ENCODE measurements around the gene TPI1. TPM values are rescaled to one million over a fixed set of nuclear protein-coding genes. Genes with fewer than 3 reads are reported as not detected.
"Not testable (repeated sequence)": the region's sequence is repeated elsewhere in the genome, so short reads cannot be mapped to it uniquely, and the experiment has no call there.

Gene TPI1
- total and polyA plus RNA-seq, 10 donors, result 218 to 471 (median 294) TPM

- peak; percentile 100 for DNase-seq
- peak overlapping the region; percentile 74 to 96 (median 91) for H3K27ac ChIP-seq
- peak overlapping the region; percentile 25 to 64 (median 34) for H3K4me3 ChIP-seq
- no peaks in the 10 kb centered on the region for H3K36me3 ChIP-seq
- WGBS, 5 donors, result 2 to 5% (median 2%) methylated on average over 34 to 68 of the region's 68 CpGs
- H3K9me3 ChIP-seq, result no peaks in the 10 kb centered on the region
- peaks cover 0 to 27% (median 16%) of the 10 kb centered on the region in 6 donors for H3K4me1 ChIP-seq
- intact Hi-C loops (cut with DNase I; ENCODE audit: low total_unique reads), result no loop called here
- H3K27me3 ChIP-seq (replicated peaks in 1 of 7), result no peaks in the 10 kb centered on the region
- TF ChIP-seq CTCF (IDR thresholded peaks at IDR 0.05 in 8 of 11, conservative IDR thresholded peaks at IDR 0.05 in 3 of 11) (peak; percentile 55 to 99 (median 96)), POLR2AphosphoS5 (IDR thresholded peaks at IDR 0.05) (peak; percentile 90 to 92 (median 91)), POLR2A (IDR thresholded peaks at IDR 0.05) (peak in 2 of 3 donors; percentile 31 to 52)
Measured at GRCh38 chr12:6890789-6891645, 23.7 kb downstream of the TPI1 start.

GRCh38 chr12:6891646-6892001, 24.3 kb downstream of the TPI1 start:
- WGBS, 5 donors, result 79 to 87% (median 83%) methylated on average over 5 of the region's 5 CpGs
- DNase-seq, result no peak
- Histone ChIP-seq H3K27ac (peak overlapping the region; percentile 74 to 96 (median 91)), H3K4me3 (peak overlapping the region; percentile 11 to 64 (median 34)), H3K36me3 (no peaks in the 10 kb centered on the region), H3K9me3 (no peaks in the 10 kb centered on the region), H3K4me1 (peaks cover 0 to 27% (median 16%) of the 10 kb centered on the region in 6 donors), H3K27me3 (replicated peaks in 1 of 7) (no peaks in the 10 kb centered on the region)
- intact Hi-C loops (cut with DNase I; ENCODE audit: low total_unique reads), result no loop called here
- no peak for TF ChIP-seq CTCF (IDR thresholded peaks at IDR 0.05 in 8 of 11, conservative IDR thresholded peaks at IDR 0.05 in 3 of 11)
- TF ChIP-seq POLR2AphosphoS5 (IDR thresholded peaks at IDR 0.05), result no peak
- TF ChIP-seq POLR2A (IDR thresholded peaks at IDR 0.05), result no peak

GRCh38 chr12:6892683-6893082, 25.4 kb downstream of the TPI1 start:
- peaks cover 0 to 27% (median 16%) of the 10 kb centered on the region in 6 donors for H3K4me1 ChIP-seq
- H3K36me3 ChIP-seq; H3K27me3 ChIP-seq (replicated peaks in 1 of 7); DNase-seq; H3K9me3 ChIP-seq; H3K4me3 ChIP-seq; H3K27ac ChIP-seq; intact Hi-C loops (cut with DNase I; ENCODE audit: low total_unique reads): not testable (repeated sequence)
- 91 to 99% (median 94%) methylated on average over 3 of the region's 3 CpGs for WGBS, 5 donors

- 45 to 83% (median 61%) methylated on average over 3 of the region's 3 CpGs for WGBS, 5 donors
- DNase-seq, result no peak
- TF ChIP-seq POLR2AphosphoS5 (IDR thresholded peaks at IDR 0.05) (no peak), CTCF (IDR thresholded peaks at IDR 0.05 in 8 of 11, conservative IDR thresholded peaks at IDR 0.05 in 3 of 11) (no peak), POLR2A (IDR thresholded peaks at IDR 0.05) (no peak)
- Histone ChIP-seq H3K27ac (peak overlapping the region in 4 of 8 donors; percentile 41 to 57 (median 53)), H3K9me3 (no peaks in the 10 kb centered on the region), H3K4me1 (peaks cover 0 to 29% (median 16%) of the 10 kb centered on the region in 6 donors), H3K27me3 (replicated peaks in 1 of 7) (no peaks in the 10 kb centered on the region), H3K36me3 (no peaks in the 10 kb centered on the region), H3K4me3 (no peak overlapping the region)
- intact Hi-C loops (cut with DNase I; ENCODE audit: low total_unique reads), result no loop called here
Measured at GRCh38 chr12:6894321-6894720, 27.0 kb downstream of the TPI1 start.
